Sigmoid colon (tissue), 7 donors: ENCODE data around the gene SSBP3. TPM values are rescaled to one million over a fixed set of nuclear protein-coding genes. Genes with fewer than 3 reads are reported as not detected.

Experiments
- DNase-seq: peaks from one replicate; pipeline ENCODE4 v3.0.0-alpha.2; 2019
- H3K27ac ChIP-seq, 4 donors: fragments of 200-600 bp; sonication (generic); one replicate each; pipeline ENCODE4 v1.5.1; 2016 to 2019; ENCODE audit warnings: mild to moderate bottlenecking in 1 of 4
- H3K27me3 ChIP-seq, 3 donors: fragments of 200-600 bp; sonication (generic); one replicate each; pipeline ENCODE4 v1.5.1; 2019; ENCODE audit warnings: mild to moderate bottlenecking in 1 of 3
- H3K36me3 ChIP-seq, 4 donors: fragments of 200-600 bp; sonication (generic); one replicate each; pipeline ENCODE4 v1.5.1; 2016 to 2019
- H3K4me1 ChIP-seq, 4 donors: fragments of 200-600 bp; sonication (generic); one replicate each; pipeline ENCODE4 v1.5.1; 2017 to 2019
- H3K4me3 ChIP-seq, 4 donors: fragments of 200-600 bp; sonication (generic); one replicate each; pipeline ENCODE4 v1.5.1; 2017 to 2019; ENCODE audit warnings: mild to moderate bottlenecking in 2 of 4, moderate library complexity in 1 of 4
- H3K9me3 ChIP-seq, 4 donors: fragments of 200-600 bp in 3 of 4; sonication (generic) in 3 of 4; one replicate each; pipeline versions ENCODE4 v1.5.1 to v1.6.1; 2013 to 2019
- EP300 ChIP-seq, 4 donors: sonication (generic); formaldehyde crosslinking; IDR thresholded peaks; one replicate each; pipeline ENCODE4 v1.6.1; 2017; ENCODE audit warnings: antibody characterized with exemption in 4 of 4
- POLR2A ChIP-seq, 2 donors: fragments of 450-650 bp; IDR thresholded peaks; one replicate each; pipeline ENCODE4 v1.6.1; 2016; ENCODE audit warnings: antibody characterized with exemption in 2 of 2, mild to moderate bottlenecking in 2 of 2, moderate library complexity in 2 of 2
- POLR2AphosphoS5 ChIP-seq, 4 donors: sonication (generic); formaldehyde crosslinking; IDR thresholded peaks; one replicate each; pipeline ENCODE4 v1.6.1; 2017; ENCODE audit warnings: antibody characterized with exemption in 4 of 4
- WGBS, 2 donors: extraction: QIAGEN DNeasy Blood & Tissue Kit; methylation state at CpG; one replicate each; pipeline ENCODE4 v1.1.7; 2013; 5-methylcytosine and 5-hydroxymethylcytosine counted together
- intact Hi-C: fragments of 100-400 bp; cut with DNase I; formaldehyde crosslinking; loops from one replicate; pipeline ENCODE4 v1.15.1; 2023
- polyA plus RNA-seq, 3 donors: library from polyadenylated mRNA; stranded (reverse); fragments of 200-250 nt; gene quantifications; one replicate each; pipeline ENCODE4 v1.2.3, GENCODE V29; 2013
- total RNA-seq, 4 donors: library from RNA; depleted of rRNA; stranded (reverse); fragments of >200 nt; gene quantifications; one replicate each; pipeline ENCODE4 v1.1.0, GENCODE V29; 2016
- TF ChIP-seq, protein P1 (sequence below), 4 experiments: fragments of 450-650 bp in 3 of 4; fragments of 200-600 bp in 1 of 4; IDR thresholded peaks; one replicate each; pipeline ENCODE4 v1.5.1; 2016 to 2019; ENCODE audit warnings: antibody characterized with exemption in 4 of 4, mild to moderate bottlenecking in 3 of 4, moderate library complexity in 2 of 4
- donor health status: healthy with polysubstance abuse.
- donor health status: Bipolar disorder and iron deficiency.
- donor health status: healthy.

SSBP3 gene
- total and polyA plus RNA-seq, 7 donors = 27.4 to 62.5 (median 38.5) TPM

DNA sequence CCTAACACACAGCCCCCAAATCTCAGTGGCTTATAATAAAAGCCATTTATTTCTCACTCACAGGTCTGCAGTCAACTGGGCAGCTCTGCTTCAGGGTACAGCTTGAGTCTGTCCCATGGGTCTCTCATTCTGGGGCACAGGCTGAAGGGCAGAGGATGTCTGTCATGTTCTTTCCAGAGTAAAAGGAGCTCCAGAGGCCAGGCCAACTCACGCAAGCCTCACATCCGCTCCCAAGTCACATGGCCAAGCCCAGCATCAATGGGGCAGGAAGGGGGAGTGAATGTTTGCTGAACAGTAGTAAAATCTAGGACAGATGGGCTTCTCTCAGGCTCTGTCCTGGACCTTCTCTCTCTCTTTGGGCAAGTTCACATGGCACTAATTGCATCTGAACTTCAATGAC is 7.1 kb upstream of the SSBP3 start:
- H3K27ac ChIP-seq = peak overlapping the region in 1 of 4 donors; percentile 18
- H3K36me3 ChIP-seq = no peaks in the 10 kb centered on the region
- peak; percentile 81 for DNase-seq
- 7 to 41% methylated on average over 2 of the region's 2 CpGs for WGBS, 2 donors
- intact Hi-C loops = no loop called here
- peaks cover 0 to 15% (median 9%) of the 10 kb centered on the region in 4 donors for H3K4me1 ChIP-seq
- H3K27me3 ChIP-seq = no peaks in the 10 kb centered on the region
- TF ChIP-seq EP300 (IDR thresholded peaks at IDR 0.05) = no peak
- TF ChIP-seq, protein P1, sequence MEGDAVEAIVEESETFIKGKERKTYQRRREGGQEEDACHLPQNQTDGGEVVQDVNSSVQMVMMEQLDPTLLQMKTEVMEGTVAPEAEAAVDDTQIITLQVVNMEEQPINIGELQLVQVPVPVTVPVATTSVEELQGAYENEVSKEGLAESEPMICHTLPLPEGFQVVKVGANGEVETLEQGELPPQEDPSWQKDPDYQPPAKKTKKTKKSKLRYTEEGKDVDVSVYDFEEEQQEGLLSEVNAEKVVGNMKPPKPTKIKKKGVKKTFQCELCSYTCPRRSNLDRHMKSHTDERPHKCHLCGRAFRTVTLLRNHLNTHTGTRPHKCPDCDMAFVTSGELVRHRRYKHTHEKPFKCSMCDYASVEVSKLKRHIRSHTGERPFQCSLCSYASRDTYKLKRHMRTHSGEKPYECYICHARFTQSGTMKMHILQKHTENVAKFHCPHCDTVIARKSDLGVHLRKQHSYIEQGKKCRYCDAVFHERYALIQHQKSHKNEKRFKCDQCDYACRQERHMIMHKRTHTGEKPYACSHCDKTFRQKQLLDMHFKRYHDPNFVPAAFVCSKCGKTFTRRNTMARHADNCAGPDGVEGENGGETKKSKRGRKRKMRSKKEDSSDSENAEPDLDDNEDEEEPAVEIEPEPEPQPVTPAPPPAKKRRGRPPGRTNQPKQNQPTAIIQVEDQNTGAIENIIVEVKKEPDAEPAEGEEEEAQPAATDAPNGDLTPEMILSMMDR (IDR thresholded peaks at IDR 0.05) = no peak
- TF ChIP-seq POLR2AphosphoS5 (IDR thresholded peaks at IDR 0.05) = peak in 1 of 4 donors; percentile 39
- H3K4me3 ChIP-seq = no peak overlapping the region
- no peaks in the 10 kb centered on the region for H3K9me3 ChIP-seq

DNA sequence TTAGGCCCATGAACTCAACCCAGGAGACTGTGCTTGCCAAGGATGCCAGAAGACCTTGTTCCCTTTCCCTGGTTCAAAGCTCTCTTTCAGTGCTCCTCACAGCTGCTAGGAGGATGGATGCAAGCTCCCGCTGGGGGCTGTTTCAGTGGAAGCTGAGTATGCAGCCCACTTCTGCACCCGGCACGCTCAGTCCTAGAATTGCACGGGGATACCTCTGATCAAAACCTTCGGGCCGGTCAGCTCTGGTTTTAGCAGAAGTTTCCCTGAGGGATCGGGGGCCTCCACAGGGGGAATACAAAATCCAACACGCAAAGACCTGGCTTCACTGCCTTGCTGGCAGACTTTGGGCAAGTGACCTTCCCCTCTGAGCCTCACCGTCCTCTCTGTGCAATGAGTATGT is 4.2 kb upstream of the SSBP3 start:
- WGBS, 2 donors = 96 to 97% methylated on average over 9 of the region's 9 CpGs
- TF ChIP-seq, protein P1 (IDR thresholded peaks at IDR 0.05) = no peak
- no peak for TF ChIP-seq POLR2AphosphoS5 (IDR thresholded peaks at IDR 0.05)
- TF ChIP-seq POLR2A (IDR thresholded peaks at IDR 0.05) = no peak
- TF ChIP-seq EP300 (IDR thresholded peaks at IDR 0.05) = no peak
- H3K9me3 ChIP-seq = no peaks in the 10 kb centered on the region
- H3K36me3 ChIP-seq = no peaks in the 10 kb centered on the region
- intact Hi-C loops = loop anchor here (2.0 kb wide), 1 partner anchor 52 kb away; no protein-coding TSS in a partner anchor
- no peaks in the 10 kb centered on the region for H3K27me3 ChIP-seq
- no peak overlapping the region for H3K27ac ChIP-seq
- DNase-seq = no peak
- H3K4me3 ChIP-seq = no peak overlapping the region
- peaks cover 0 to 23% (median 19%) of the 10 kb centered on the region in 4 donors for H3K4me1 ChIP-seq

DNA sequence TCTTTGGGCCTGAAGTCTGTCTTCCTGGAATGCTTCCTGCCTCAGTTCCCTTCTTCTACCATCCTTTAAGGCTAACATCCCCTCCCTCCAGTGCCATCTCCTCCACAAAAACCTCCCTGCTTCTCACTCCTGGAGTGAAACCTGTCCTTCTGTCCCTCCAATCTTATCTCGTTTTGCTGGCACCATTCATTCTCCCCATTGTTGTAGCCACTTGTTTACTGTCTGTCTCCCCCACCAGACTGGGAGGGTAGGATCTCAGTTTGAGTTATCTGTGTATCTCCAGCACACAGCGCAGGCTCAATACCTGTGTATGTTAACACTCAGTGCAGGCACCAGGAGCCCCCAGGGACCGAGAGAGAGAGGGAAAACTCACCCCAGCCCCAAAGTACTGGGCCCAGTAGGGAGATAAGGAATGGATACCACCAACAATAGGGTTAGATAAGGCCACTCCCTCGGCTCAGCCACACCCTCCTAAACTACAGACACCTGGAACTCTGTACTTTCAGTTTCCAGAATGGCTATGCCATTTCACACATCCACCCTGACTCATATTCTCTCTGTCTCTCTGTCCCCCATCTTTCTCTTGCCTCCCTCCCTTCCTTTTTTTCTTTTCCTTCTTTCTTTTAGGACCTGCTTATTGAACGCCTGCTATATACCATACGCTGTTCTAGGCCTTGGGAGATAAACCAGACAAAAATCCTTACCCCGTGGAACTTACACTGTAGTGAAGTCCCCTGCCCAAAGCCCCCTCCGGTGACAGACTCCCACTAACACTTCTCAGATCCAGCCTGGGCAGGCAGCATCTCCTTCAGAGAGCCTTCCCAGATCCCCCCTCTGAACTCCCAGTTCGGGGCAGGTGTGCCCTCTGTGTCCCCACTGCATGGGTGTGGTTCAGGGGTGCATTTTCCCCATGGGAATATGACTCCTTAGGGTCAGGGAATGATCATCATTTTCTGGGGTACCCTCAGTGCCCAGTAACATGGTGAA is 3.3 kb upstream of the SSBP3 start:
- Histone ChIP-seq H3K36me3 (no peaks in the 10 kb centered on the region), H3K27me3 (no peaks in the 10 kb centered on the region), H3K9me3 (no peaks in the 10 kb centered on the region), H3K4me3 (no peak overlapping the region), H3K27ac (peak overlapping the region in 3 of 4 donors; percentile 96 to 100 (median 99)), H3K4me1 (peaks cover 0 to 32% (median 24%) of the 10 kb centered on the region in 4 donors)
- intact Hi-C loops = loop anchor here (2.0 to 5.0 kb wide), 3 partner anchors 53 to 287 kb away; no protein-coding TSS in a partner anchor
- no peak for DNase-seq
- 23 to 57% methylated on average over 9 of the region's 9 CpGs for WGBS, 2 donors
- TF ChIP-seq POLR2AphosphoS5 (IDR thresholded peaks at IDR 0.05) (no peak), EP300 (IDR thresholded peaks at IDR 0.05) (no peak), POLR2A (IDR thresholded peaks at IDR 0.05) (no peak)
- TF ChIP-seq, protein P1 (IDR thresholded peaks at IDR 0.05) = no peak

DNA sequence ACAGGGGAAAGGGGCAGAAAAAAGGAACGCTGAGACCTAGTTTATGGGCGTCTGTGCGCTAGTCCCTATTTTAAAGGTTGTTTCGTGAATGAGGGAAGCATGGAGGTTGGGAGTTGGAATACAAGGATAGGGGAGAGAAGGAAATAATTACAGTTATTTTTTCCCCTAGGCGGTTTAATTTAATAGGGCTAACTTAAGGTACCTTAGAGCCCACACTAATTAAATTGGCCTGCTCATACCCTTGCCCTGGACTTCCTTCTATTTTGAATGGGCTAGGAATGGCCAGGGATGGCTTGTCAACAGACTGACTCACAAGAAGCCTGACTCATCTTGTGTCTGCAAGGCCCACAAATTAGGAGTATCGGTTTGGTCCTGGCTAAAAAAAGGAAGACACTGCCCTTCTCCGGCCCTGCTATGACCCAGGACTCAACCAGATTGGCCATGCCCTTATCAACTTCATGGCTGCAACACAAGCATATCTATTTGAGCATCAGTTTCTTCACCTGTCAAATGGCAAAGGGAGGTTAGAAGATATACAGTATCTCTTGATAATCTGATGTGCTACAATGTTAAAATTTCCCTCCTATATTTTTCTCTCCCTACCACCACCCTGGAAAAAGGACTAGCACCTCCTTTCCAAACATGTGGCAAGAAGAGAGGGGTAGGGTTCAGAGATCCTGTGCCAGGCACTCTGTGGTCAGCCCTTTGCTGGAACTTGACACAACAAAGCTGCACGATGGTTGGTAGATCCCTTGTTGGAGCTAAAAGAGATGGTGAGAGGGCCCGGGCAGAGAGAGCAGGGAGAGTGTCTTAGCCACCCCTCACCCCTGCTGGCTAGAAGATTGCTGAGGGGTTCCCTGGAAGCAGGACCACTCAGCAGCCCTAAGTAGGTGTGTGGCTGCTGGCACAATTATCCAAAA is 2.2 kb upstream of the SSBP3 start:
- no peak for TF ChIP-seq EP300 (IDR thresholded peaks at IDR 0.05)
- TF ChIP-seq POLR2AphosphoS5 (IDR thresholded peaks at IDR 0.05) = no peak
- TF ChIP-seq, protein P1 (IDR thresholded peaks at IDR 0.05) = no peak
- no peak for TF ChIP-seq POLR2A (IDR thresholded peaks at IDR 0.05)
- no peaks in the 10 kb centered on the region for H3K36me3 ChIP-seq
- H3K27ac ChIP-seq = peak overlapping the region; percentile 96 to 100 (median 98)
- WGBS, 2 donors = 52 to 60% methylated on average over 9 of the region's 9 CpGs
- DNase-seq = no peak
- intact Hi-C loops = loop anchor here (2.0 to 5.0 kb wide), 2 partner anchors 138 to 286 kb away; no protein-coding TSS in a partner anchor
- H3K9me3 ChIP-seq = no peaks in the 10 kb centered on the region
- H3K4me1 ChIP-seq = peaks cover 0 to 43% (median 32%) of the 10 kb centered on the region in 4 donors
- peak overlapping the region in 2 of 4 donors; percentile 5 to 10 for H3K4me3 ChIP-seq
- no peaks in the 10 kb centered on the region for H3K27me3 ChIP-seq
